ENCODE results near the gene AKR1B1. TPM values are rescaled to one million over a fixed set of nuclear protein-coding genes. Genes with fewer than 3 reads are reported as not detected.

AKR1B1 gene
- polyA plus RNA-seq, 2 of the 4 experiments (the other 2 are of a cell fraction): 1,636 to 6,205 TPM

DNA sequence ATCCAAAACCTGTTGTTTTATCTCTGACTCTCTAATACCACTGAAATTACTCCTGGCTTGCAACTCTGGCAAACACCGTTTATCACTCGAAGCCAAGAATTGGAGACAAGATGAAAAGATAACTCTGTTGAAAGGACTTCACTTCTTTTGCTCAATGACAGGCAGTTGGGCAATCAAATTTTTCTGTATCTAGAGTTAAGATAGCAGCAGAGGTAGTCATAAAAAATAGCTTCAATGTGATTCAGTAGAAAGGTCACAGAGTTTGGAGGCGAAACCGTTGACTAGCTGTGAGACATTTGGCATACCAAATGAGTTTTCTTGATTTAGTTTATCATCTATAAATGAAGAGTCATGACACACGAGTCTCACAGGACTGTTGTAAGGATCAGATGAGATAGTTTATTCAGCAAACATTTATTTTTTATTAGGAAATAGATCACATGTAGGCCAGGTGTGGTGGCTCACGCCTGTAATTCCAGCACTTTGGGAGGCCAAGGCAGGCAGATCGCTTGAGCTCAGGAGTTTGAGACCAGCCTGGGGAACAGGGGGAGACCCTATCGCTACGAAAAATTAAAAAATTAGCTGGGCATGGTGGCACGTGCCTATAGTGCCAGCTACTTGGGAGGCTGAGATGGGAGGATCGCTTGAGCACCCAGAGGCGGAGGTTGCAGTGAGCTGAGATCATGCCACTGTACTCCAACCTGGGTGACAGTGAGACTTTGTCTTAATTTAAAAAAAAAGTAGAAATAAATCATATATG is 23.6 kb downstream of the AKR1B1 start (continued):
- TF ChIP-seq ELK1 (IDR thresholded peaks at IDR 0.05; ENCODE audit: low read depth, low read length) (no peak), HOXA7 (CRISPR knock-in tag; IDR thresholded peaks at IDR 0.05) (no peak), EHF (CRISPR knock-in tag; IDR thresholded peaks at IDR 0.05) (no peak), JUN (IDR thresholded peaks at IDR 0.05) (peak; percentile 48 to 72; a peak in 2 of 5 replicates)
- TF ChIP-seq, protein P1, sequence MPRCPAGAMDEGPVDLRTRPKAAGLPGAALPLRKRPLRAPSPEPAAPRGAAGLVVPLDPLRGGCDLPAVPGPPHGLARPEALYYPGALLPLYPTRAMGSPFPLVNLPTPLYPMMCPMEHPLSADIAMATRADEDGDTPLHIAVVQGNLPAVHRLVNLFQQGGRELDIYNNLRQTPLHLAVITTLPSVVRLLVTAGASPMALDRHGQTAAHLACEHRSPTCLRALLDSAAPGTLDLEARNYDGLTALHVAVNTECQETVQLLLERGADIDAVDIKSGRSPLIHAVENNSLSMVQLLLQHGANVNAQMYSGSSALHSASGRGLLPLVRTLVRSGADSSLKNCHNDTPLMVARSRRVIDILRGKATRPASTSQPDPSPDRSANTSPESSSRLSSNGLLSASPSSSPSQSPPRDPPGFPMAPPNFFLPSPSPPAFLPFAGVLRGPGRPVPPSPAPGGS (IDR thresholded peaks at IDR 0.05): peak; percentile 60; the same call in 1 of the 3 replicates

DNA sequence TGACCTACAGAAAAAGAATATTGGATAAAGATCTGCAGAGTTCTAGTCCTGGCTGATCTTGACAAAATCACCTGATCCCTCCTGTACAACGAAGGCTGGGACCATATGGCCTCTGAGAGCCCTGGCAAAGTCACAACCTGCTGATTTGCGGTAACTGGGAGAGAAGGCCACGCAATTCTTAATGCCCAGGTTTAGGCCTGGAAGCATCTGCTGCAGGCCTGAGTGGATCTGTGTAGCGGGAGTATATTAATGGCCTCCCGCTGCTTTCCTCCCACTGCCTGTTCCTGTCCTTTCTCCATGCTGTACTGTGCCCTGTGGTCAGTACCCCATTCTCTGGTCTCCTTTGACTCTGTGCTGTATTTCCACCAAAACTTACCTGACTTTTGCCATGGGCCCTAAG is 24.2 kb downstream of the AKR1B1 start:
- Histone ChIP-seq H3K4me3 (no peak overlapping the region), H3K27ac (peak overlapping the region; percentile 62 to 88), H3K9me3 (peaks cover 7% of the 10 kb centered on the region; the same call in 2 of the 3 replicates), H3K4me1 (peaks cover 30% of the 10 kb centered on the region), H3K4me2 (peak overlapping the region; percentile 24)
- FAIRE-seq (no peak), ATAC-seq (no peak), DNase-seq (ENCODE audit: low read depth in 1 of 2, low spot score in 1 of 2) (no peak)
- ChIA-PET POLR2A (interaction anchor here (1.0 to 1.9 kb wide), 5 partner anchors 12 to 179 kb away, joined by 3 to 13 read pairs (median 4); partner anchors contain the start of gene AKR1B1), CTCF (interaction anchor here (0.9 to 2.8 kb wide), 14 partner anchors 9 to 172 kb away, joined by 3 to 50 read pairs (median 8); partner anchors contain the start of gene AKR1B1)
- TF ChIP-seq, protein P2, sequence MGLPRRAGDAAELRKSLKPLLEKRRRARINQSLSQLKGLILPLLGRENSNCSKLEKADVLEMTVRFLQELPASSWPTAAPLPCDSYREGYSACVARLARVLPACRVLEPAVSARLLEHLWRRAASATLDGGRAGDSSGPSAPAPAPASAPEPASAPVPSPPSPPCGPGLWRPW (IDR thresholded peaks at IDR 0.05): no peak
- TF ChIP-seq POLR2AphosphoS2 (conservative IDR thresholded peaks at IDR 0.05; ENCODE audit: low read length) (no peak), BHLHE40 (IDR thresholded peaks at IDR 0.05; ENCODE audit: low read depth, low read length) (no peak), CEBPB (IDR thresholded peaks at IDR 0.05) (no peak), SMC3 (IDR thresholded peaks at IDR 0.05) (no peak), NPAS2 (CRISPR knock-in tag; IDR thresholded peaks at IDR 0.05; ENCODE audit: borderline replicate concordance) (no peak), REST (IDR thresholded peaks at IDR 0.05) (no peak), JUNB (IDR thresholded peaks at IDR 0.05) (no peak), CBX2 (IDR thresholded peaks at IDR 0.05; ENCODE audit: borderline replicate concordance, low read depth) (no peak), MAFK (IDR thresholded peaks at IDR 0.05; ENCODE audit: partially characterized antibody) (no peak), HMGXB4 (CRISPR knock-in tag; IDR thresholded peaks at IDR 0.05; ENCODE audit: borderline replicate concordance) (no peak), CBX8 (IDR thresholded peaks at IDR 0.05) (no peak), EP300 (IDR thresholded peaks at IDR 0.05) (no peak), MYC (IDR thresholded peaks at IDR 0.05; ENCODE audit: borderline replicate concordance, low read length) (no peak)
- TF ChIP-seq, protein P1 (IDR thresholded peaks at IDR 0.05): no peak
- TF ChIP-seq, protein P3, sequence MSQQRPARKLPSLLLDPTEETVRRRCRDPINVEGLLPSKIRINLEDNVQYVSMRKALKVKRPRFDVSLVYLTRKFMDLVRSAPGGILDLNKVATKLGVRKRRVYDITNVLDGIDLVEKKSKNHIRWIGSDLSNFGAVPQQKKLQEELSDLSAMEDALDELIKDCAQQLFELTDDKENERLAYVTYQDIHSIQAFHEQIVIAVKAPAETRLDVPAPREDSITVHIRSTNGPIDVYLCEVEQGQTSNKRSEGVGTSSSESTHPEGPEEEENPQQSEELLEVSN (IDR thresholded peaks at IDR 0.05; ENCODE audit: borderline replicate concordance, low read depth): no peak
- TF ChIP-seq, protein P4, sequence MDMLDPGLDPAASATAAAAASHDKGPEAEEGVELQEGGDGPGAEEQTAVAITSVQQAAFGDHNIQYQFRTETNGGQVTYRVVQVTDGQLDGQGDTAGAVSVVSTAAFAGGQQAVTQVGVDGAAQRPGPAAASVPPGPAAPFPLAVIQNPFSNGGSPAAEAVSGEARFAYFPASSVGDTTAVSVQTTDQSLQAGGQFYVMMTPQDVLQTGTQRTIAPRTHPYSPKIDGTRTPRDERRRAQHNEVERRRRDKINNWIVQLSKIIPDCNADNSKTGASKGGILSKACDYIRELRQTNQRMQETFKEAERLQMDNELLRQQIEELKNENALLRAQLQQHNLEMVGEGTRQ (IDR thresholded peaks at IDR 0.05): no peak
- 92% methylated on average over 5 of the region's 5 CpGs for WGBS (ENCODE audit: missing lambda C conversion rate)

All from A549 (cell line).